HepG2 (cell line): ENCODE data around the gene TMEM86B. TPM values are rescaled to one million over a fixed set of nuclear protein-coding genes. Genes with fewer than 3 reads are reported as not detected.
A peak's percentile ranks its signal among the peaks of the same experiment; 100 is the strongest.

Source experiments
- ARID2 ChIP-seq: sonication (generic); formaldehyde crosslinking; IDR thresholded peaks from 2 replicates; pipeline ENCODE4 v1.8.1; 2022; ENCODE audit warnings: mild to moderate bottlenecking, missing genetic modification reagents, borderline replicate concordance
- ATF1 ChIP-seq: IDR thresholded peaks from 2 replicates; pipeline ENCODE4 v1.6.1; 2016; ENCODE audit warnings: mild to moderate bottlenecking, control low read depth
- BCLAF1 ChIP-seq: fragments of 450-650 bp; IDR thresholded peaks from 2 replicates; pipeline ENCODE4 v1.6.1; 2017; ENCODE audit warnings: mild to moderate bottlenecking
- FOXC1 ChIP-seq: sonication (generic); formaldehyde crosslinking; IDR thresholded peaks from 2 replicates; pipeline ENCODE4 v1.8.0; 2022; ENCODE audit warnings: mild to moderate bottlenecking, missing genetic modification reagents, borderline replicate concordance
- HOXA5 ChIP-seq: sonication (generic); formaldehyde crosslinking; IDR thresholded peaks from 2 replicates; pipeline ENCODE4 v1.4.0; 2020; ENCODE audit warnings: missing genetic modification reagents
- MAFG ChIP-seq: sonication (generic); formaldehyde crosslinking; IDR thresholded peaks from 2 replicates; pipeline ENCODE4 v1.5.1; 2020; ENCODE audit warnings: mild to moderate bottlenecking, missing genetic modification reagents
- MED8 ChIP-seq: sonication (generic); formaldehyde crosslinking; IDR thresholded peaks from 2 replicates; pipeline ENCODE4 v1.8.1; 2023; ENCODE audit warnings: mild to moderate bottlenecking, missing genetic modification reagents; ENCODE audit not compliant: insufficient replicate concordance
- PCBP1 ChIP-seq: fragments of 200-400 bp; formaldehyde crosslinking; IDR thresholded peaks from 2 replicates; pipeline ENCODE4 v1.6.1; 2017; ENCODE audit warnings: mild to moderate bottlenecking, low read depth, low read length, borderline replicate concordance
- RFX1 ChIP-seq: fragments of 450-650 bp; IDR thresholded peaks from 2 replicates; pipeline ENCODE4 v1.6.1; 2017
- SOX6 ChIP-seq, 2 experiments: fragments of 450-650 bp in 1 of 2; sonication (generic) in 1 of 2; formaldehyde crosslinking in 1 of 2; IDR thresholded peaks; 2 replicates each; pipeline versions ENCODE4 v1.4.0 to v1.6.1; 2017 to 2020; ENCODE audit warnings: antibody characterized with exemption in 1 of 2, mild to moderate bottlenecking in 1 of 2, missing genetic modification reagents in 1 of 2
- SRSF9 ChIP-seq: fragments of 200-400 bp; formaldehyde crosslinking; IDR thresholded peaks from 2 replicates; pipeline ENCODE4 v1.6.1; 2018; ENCODE audit warnings: borderline replicate concordance, mild to moderate bottlenecking, low read depth, low read length; ENCODE audit not compliant: insufficient read depth, poor library complexity, severe bottlenecking
- TBL1XR1 ChIP-seq: fragments of 150-350 bp; IDR thresholded peaks from 2 replicates; pipeline ENCODE4 v1.6.1; 2014; ENCODE audit warnings: borderline replicate concordance, low read length; ENCODE audit not compliant: partially characterized antibody
- TFDP2 ChIP-seq: sonication (generic); formaldehyde crosslinking; IDR thresholded peaks from 2 replicates; pipeline ENCODE4 v1.4.0; 2020; ENCODE audit warnings: missing genetic modification reagents
- TOE1 ChIP-seq: sonication (generic); formaldehyde crosslinking; IDR thresholded peaks from 2 replicates; pipeline ENCODE4 v1.4.0; 2020; ENCODE audit warnings: mild to moderate bottlenecking, missing genetic modification reagents
- U2AF2 ChIP-seq: fragments of 200-400 bp; formaldehyde crosslinking; IDR thresholded peaks from 2 replicates; pipeline ENCODE4 v1.6.1; 2017; ENCODE audit warnings: low read depth, mild to moderate bottlenecking, low read length
- ZBTB1 ChIP-seq: sonication (generic); formaldehyde crosslinking; IDR thresholded peaks from 2 replicates; pipeline ENCODE4 v1.4.0; 2020; ENCODE audit warnings: missing genetic modification reagents, borderline replicate concordance
- ZBTB14 ChIP-seq: sonication (generic); formaldehyde crosslinking; IDR thresholded peaks from 2 replicates; pipeline ENCODE4 v1.4.0; 2020; ENCODE audit warnings: missing genetic modification reagents
- ZBTB7B ChIP-seq: sonication (generic); formaldehyde crosslinking; IDR thresholded peaks from 2 replicates; pipeline ENCODE4 v1.4.0; 2020; ENCODE audit warnings: missing genetic modification reagents
- ZNF274 ChIP-seq: sonication (generic); formaldehyde crosslinking; IDR thresholded peaks from 2 replicates; pipeline ENCODE4 v1.5.1; 2020; ENCODE audit warnings: mild to moderate bottlenecking, missing genetic modification reagents
- ZNF33A ChIP-seq: sonication (generic); formaldehyde crosslinking; IDR thresholded peaks from 2 replicates; pipeline ENCODE4 v1.5.1; 2020; ENCODE audit warnings: missing genetic modification reagents, mild to moderate bottlenecking, moderate library complexity, borderline replicate concordance
- ZNF672 ChIP-seq: sonication (generic); formaldehyde crosslinking; IDR thresholded peaks from 2 replicates; pipeline ENCODE4 v1.8.1; 2022; ENCODE audit warnings: missing genetic modification reagents
- ZNF7 ChIP-seq: IDR thresholded peaks from 2 replicates; pipeline ENCODE4 v1.6.1; 2016; ENCODE audit warnings: missing biosample characterization, missing genetic modification reagents
- ZNF704 ChIP-seq: sonication (generic); formaldehyde crosslinking; IDR thresholded peaks from 2 replicates; pipeline ENCODE4 v1.8.1; 2023; ENCODE audit warnings: mild to moderate bottlenecking, inconsistent platforms, moderate library complexity, missing genetic modification reagents, borderline replicate concordance
- ZNF766 ChIP-seq: sonication (generic); formaldehyde crosslinking; IDR thresholded peaks from 2 replicates; pipeline ENCODE4 v1.5.0; 2020; ENCODE audit warnings: missing genetic modification reagents, borderline replicate concordance
- polyA plus RNA-seq, 8 experiments: library from polyadenylated mRNA; depleted of rRNA in 3 of 8; stranded (reverse) in 7 of 8; unstranded in 1 of 8; fragments of >200 nt; fragmentation: Illumina TruSeq in 4 of 8; extraction: Trizol in 4 of 8; gene quantifications; 2 replicates each; pipeline versions ENCODE4 v1.2.1 to v1.2.3, GENCODE V29; 2011 to 2016; ENCODE audit warnings: low read depth in 4 of 8, missing spikeins in 1 of 8, mixed read lengths in 1 of 8; ENCODE audit not compliant: insufficient read depth in 1 of 8
- total RNA-seq, 5 experiments: library from RNA; depleted of rRNA; stranded (reverse); fragments of >200 nt; fragmentation: Illumina TruSeq; extraction: Trizol; gene quantifications; 2 replicates each; pipeline ENCODE4 v1.2.3, GENCODE V29; 2016; ENCODE audit warnings: low read depth in 1 of 5

Gene TMEM86B
- total and polyA plus RNA-seq, 2 of the 13 experiments (the other 11 are each of a cell fraction or from before 2014, with no cell fraction given), result 7.7 to 9.6 TPM

- TF ChIP-seq ZNF704 (CRISPR knock-in tag) (no peak), ATF1 (CRISPR knock-in tag) (peak; percentile 56; the same call in 1 of the 2 replicates), TBL1XR1 (peak; percentile 81), ZNF672 (CRISPR knock-in tag) (no peak), ZNF766 (CRISPR knock-in tag) (peak; percentile 95; the same call in 1 of the 2 replicates), TFDP2 (CRISPR knock-in tag) (peak; percentile 86), ZBTB14 (CRISPR knock-in tag) (peak; percentile 65), SRSF9 (no peak), U2AF2 (no peak; the same call in 1 of the 2 replicates), ZBTB1 (CRISPR knock-in tag) (no peak), RFX1 (no peak), HOXA5 (CRISPR knock-in tag) (no peak), ZNF7 (CRISPR knock-in tag) (0 out of 2 replicates have a peak, but pooled peaks have one; percentile 42), PCBP1 (0 out of 2 replicates have a peak, but pooled peaks have one; percentile 30), ZBTB7B (CRISPR knock-in tag) (peak; percentile 60), MED8 (CRISPR knock-in tag) (peak; percentile 80), TOE1 (peak; percentile 80; the same call in 1 of the 2 replicates), SOX6 (IDR thresholded peaks at IDR 0.05) (no peak), SOX6 (CRISPR knock-in tag; IDR thresholded peaks at IDR 0.05) (peak; percentile 83), BCLAF1 (no peak), ARID2 (CRISPR knock-in tag) (no peak), ZNF33A (CRISPR knock-in tag) (no peak; the same call in 1 of the 2 replicates), FOXC1 (peak; percentile 81), MAFG (CRISPR knock-in tag) (no peak), ZNF274 (CRISPR knock-in tag) (no peak)
Observed at GRCh38 chr19:55258828-55259539, 30.4 kb upstream of the TMEM86B start, which contains the start of gene PPP6R1 (continued).
